ENCODE results near the gene UGT2A1. TPM values are rescaled to one million over a fixed set of nuclear protein-coding genes. Genes with fewer than 3 reads are reported as not detected.

Gene UGT2A1
- total RNA-seq, 2 experiments from 2014 or later: not detected

GRCh38 chr4:69591364-69591763 is 61.7 kb downstream of the UGT2A1 start:
- POLR2A ChIA-PET: no interaction called here
- CTCF ChIA-PET: no interaction called here

- ChIA-PET POLR2A (no interaction called here), CTCF (no interaction called here)
Observed at GRCh38 chr4:69589884-69590283, 63.2 kb downstream of the UGT2A1 start.

GRCh38 chr4:69584135-69584534 is 68.9 kb downstream of the UGT2A1 start:
- ChIA-PET POLR2A (interaction anchor here (0.6 kb wide), 1 partner anchor 104 kb away, joined by 3 read pairs; no protein-coding TSS in a partner anchor), CTCF (no interaction called here)

GRCh38 chr4:69583543-69583942 is 69.5 kb downstream of the UGT2A1 start:
- ChIA-PET CTCF (no interaction called here), POLR2A (no interaction called here)

GRCh38 chr4:69577245-69577644 is 75.8 kb downstream of the UGT2A1 start:
- ChIA-PET POLR2A (no interaction called here), CTCF (no interaction called here)

GRCh38 chr4:69576251-69576877 is 76.7 kb downstream of the UGT2A1 start:
- ChIA-PET POLR2A (no interaction called here), CTCF (no interaction called here)

GRCh38 chr4:69568787-69569186 is 84.3 kb downstream of the UGT2A1 start:
- ChIA-PET POLR2A (no interaction called here), CTCF (no interaction called here)

- ChIA-PET CTCF (no interaction called here), POLR2A (no interaction called here)
Observed at GRCh38 chr4:69563424-69563823, 89.6 kb downstream of the UGT2A1 start.

GRCh38 chr4:69549651-69550050 is 103.4 kb downstream of the UGT2A1 start:
- ChIA-PET CTCF (no interaction called here), POLR2A (no interaction called here)

- CTCF ChIA-PET: no interaction called here
- POLR2A ChIA-PET: no interaction called here
Observed at GRCh38 chr4:69546134-69546765, 106.8 kb downstream of the UGT2A1 start.

Other genes starting within 250 kb of the UGT2A1 start
- not detected for gene UGT2B4, start 157.3 kb downstream of the UGT2A1 start, total RNA-seq
- gene UGT2A2, start 13.6 kb downstream of the UGT2A1 start, total RNA-seq: not detected
- gene SULT1B1, start 107.4 kb upstream of the UGT2A1 start, total RNA-seq: under 1 TPM; 0.13 to 0.15 TPM
- gene SULT1E1, start 206.9 kb upstream of the UGT2A1 start, total RNA-seq: not detected

All from activated CD8-positive, alpha-beta memory T cell treated with anti-CD3 and anti-CD28 coated beads for 36 hours (primary cell).